ENCODE measurements around the gene ZFHX3. TPM values are rescaled to one million over a fixed set of nuclear protein-coding genes. Genes with fewer than 3 reads are reported as not detected.

Gene ZFHX3
- total and polyA plus RNA-seq, 10 of the 15 experiments (the other 5 are each of a cell fraction or from before 2014, with no cell fraction given), result 0.68 to 8.6 (median 2.0) TPM

DNA sequence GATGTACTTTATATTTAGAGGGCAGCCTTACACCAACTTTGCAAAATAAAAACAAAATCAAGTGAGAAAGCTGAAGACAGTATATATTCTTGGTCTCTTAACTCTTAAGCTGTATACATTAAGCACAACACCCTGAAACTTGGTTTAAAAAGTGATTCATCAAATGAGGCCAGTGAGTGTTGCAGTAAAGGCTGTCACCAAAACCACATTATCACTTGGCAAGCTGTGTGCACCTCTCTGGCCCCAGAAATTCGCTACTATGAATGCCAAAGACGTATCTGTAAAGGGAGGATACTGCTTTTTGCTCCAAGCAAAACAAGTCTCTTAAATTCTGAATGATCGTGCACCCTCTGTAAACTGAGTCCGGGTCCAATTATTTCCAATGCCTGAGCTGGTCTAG lies 163.9 kb downstream of the ZFHX3 start:
- Histone ChIP-seq H3K79me2 (ENCODE audit: control insufficient read depth, insufficient read depth, low read length) (no peaks in the 10 kb centered on the region), H3K9me3 (replicated peaks; ENCODE audit: control insufficient read depth, insufficient read depth, low read length) (no peaks in the 10 kb centered on the region), H3K36me3 (ENCODE audit: control insufficient read depth in 2 of 2, insufficient read depth in 2 of 2, low read length in 1 of 2) (peaks cover 0 to 4% of the 10 kb centered on the region in 2 experiments; a peak in 2 of 4 replicates), H2AFZ (ENCODE audit: control insufficient read depth, low read depth, low read length) (no peak overlapping the region), H3K4me2 (ENCODE audit: control insufficient read depth, insufficient read depth) (no peak overlapping the region), H3K27ac (ENCODE audit: control insufficient read depth, insufficient read depth) (no peak overlapping the region), H4K20me1 (ENCODE audit: control insufficient read depth, insufficient read depth) (no peaks in the 10 kb centered on the region), H3K9ac (ENCODE audit: control insufficient read depth, insufficient read depth, low read length) (no peak overlapping the region), H3K4me3 (no peak overlapping the region), H3K27me3 (replicated peaks in 1 of 2; ENCODE audit: control insufficient read depth in 2 of 2, insufficient read depth in 2 of 2, low read length in 1 of 2) (no peaks in the 10 kb centered on the region), H3K4me1 (ENCODE audit: control insufficient read depth, insufficient read depth, low read length) (no peaks in the 10 kb centered on the region)
- ChIA-PET CTCF (interaction anchor here (0.7 to 1.3 kb wide), 3 partner anchors 52 to 1946 kb away, joined by 3 read pairs; partner anchors contain the start of gene ZFHX3), RAD21 (ENCODE audit: unreplicated experiment) (no interaction called here), POLR2A (interaction anchor here (0.6 kb wide), 1 partner anchor 8 kb away, joined by 3 read pairs; no protein-coding TSS in a partner anchor), SMC1A (ENCODE audit: uncharacterized antibody, unreplicated experiment) (interaction anchor here (0.8 to 2.3 kb wide), 2 partner anchors 9 to 46 kb away, joined by 3 to 5 read pairs; no protein-coding TSS in a partner anchor)
- 87% methylated on average over 4 of the region's 4 CpGs for WGBS (ENCODE audit: insufficient coverage, insufficient replicate concordance, low lambda C conversion rate, missing lambda C conversion rate)
- no TSS peak for BruUV-seq (replicated peaks)
- ATAC-seq (no peak), FAIRE-seq (no peak), DNase-seq (ENCODE audit: low read depth, low spot score) (no peak)
- in situ Hi-C loops (cut with MboI), result no loop called here
- TF ChIP-seq NR2C2 (IDR thresholded peaks at IDR 0.05; ENCODE audit: borderline replicate concordance, control insufficient read depth, insufficient read length, low read depth) (no peak), ZNF207 (IDR thresholded peaks at IDR 0.05; ENCODE audit: borderline replicate concordance) (no peak), MEF2B (IDR thresholded peaks at IDR 0.05; ENCODE audit: partially characterized antibody, poor library complexity, severe bottlenecking) (no peak), EED (IDR thresholded peaks at IDR 0.05; ENCODE audit: low read depth) (no peak), POLR2A (IDR thresholded peaks at IDR 0.05; ENCODE audit: low read depth, low read length) (no peak)
- TF ChIP-seq, protein P1, sequence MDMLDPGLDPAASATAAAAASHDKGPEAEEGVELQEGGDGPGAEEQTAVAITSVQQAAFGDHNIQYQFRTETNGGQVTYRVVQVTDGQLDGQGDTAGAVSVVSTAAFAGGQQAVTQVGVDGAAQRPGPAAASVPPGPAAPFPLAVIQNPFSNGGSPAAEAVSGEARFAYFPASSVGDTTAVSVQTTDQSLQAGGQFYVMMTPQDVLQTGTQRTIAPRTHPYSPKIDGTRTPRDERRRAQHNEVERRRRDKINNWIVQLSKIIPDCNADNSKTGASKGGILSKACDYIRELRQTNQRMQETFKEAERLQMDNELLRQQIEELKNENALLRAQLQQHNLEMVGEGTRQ (IDR thresholded peaks at IDR 0.05; ENCODE audit: borderline replicate concordance, low read depth, low read length), result no peak
- TF ChIP-seq, protein P2, sequence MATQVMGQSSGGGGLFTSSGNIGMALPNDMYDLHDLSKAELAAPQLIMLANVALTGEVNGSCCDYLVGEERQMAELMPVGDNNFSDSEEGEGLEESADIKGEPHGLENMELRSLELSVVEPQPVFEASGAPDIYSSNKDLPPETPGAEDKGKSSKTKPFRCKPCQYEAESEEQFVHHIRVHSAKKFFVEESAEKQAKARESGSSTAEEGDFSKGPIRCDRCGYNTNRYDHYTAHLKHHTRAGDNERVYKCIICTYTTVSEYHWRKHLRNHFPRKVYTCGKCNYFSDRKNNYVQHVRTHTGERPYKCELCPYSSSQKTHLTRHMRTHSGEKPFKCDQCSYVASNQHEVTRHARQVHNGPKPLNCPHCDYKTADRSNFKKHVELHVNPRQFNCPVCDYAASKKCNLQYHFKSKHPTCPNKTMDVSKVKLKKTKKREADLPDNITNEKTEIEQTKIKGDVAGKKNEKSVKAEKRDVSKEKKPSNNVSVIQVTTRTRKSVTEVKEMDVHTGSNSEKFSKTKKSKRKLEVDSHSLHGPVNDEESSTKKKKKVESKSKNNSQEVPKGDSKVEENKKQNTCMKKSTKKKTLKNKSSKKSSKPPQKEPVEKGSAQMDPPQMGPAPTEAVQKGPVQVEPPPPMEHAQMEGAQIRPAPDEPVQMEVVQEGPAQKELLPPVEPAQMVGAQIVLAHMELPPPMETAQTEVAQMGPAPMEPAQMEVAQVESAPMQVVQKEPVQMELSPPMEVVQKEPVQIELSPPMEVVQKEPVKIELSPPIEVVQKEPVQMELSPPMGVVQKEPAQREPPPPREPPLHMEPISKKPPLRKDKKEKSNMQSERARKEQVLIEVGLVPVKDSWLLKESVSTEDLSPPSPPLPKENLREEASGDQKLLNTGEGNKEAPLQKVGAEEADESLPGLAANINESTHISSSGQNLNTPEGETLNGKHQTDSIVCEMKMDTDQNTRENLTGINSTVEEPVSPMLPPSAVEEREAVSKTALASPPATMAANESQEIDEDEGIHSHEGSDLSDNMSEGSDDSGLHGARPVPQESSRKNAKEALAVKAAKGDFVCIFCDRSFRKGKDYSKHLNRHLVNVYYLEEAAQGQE (IDR thresholded peaks at IDR 0.05; ENCODE audit: low read depth, low read length), result no peak
- intact Hi-C loops (cut with micrococcal nuclease; ENCODE audit: unreplicated experiment), result no loop called here
